Uterus (tissue), 4 donors: ENCODE data around the gene UCP2. TPM values are rescaled to one million over a fixed set of nuclear protein-coding genes. Genes with fewer than 3 reads are reported as not detected.

Experiments
- DNase-seq, 2 donors: peaks; one replicate each; pipeline ENCODE4 v3.0.0-alpha.2; 2019 to 2020
- H3K27ac ChIP-seq, 2 donors: fragments of 200-600 bp; sonication (generic); 1 replicate in 1 of 2; 2 replicates in 1 of 2; pipeline ENCODE4 v1.5.1; 2016 to 2018
- H3K27me3 ChIP-seq, 2 donors: fragments of 200-600 bp; sonication (generic); one replicate each; pipeline ENCODE4 v1.5.1; 2018 to 2019; ENCODE audit warnings: control low read depth in 1 of 2
- H3K36me3 ChIP-seq, 2 donors: fragments of 200-600 bp; sonication (generic); one replicate each; pipeline ENCODE4 v1.5.1; 2019; ENCODE audit warnings: control low read depth in 1 of 2
- H3K4me1 ChIP-seq, 2 donors: fragments of 200-600 bp; sonication (generic); one replicate each; pipeline ENCODE4 v1.5.1; 2018 to 2019; ENCODE audit warnings: control low read depth in 1 of 2
- H3K4me3 ChIP-seq, 2 donors: fragments of 200-600 bp; sonication (generic); 1 replicate in 1 of 2; 2 replicates in 1 of 2; pipeline ENCODE4 v1.5.1; 2018 to 2019; ENCODE audit warnings: mild to moderate bottlenecking in 1 of 2
- H3K9me3 ChIP-seq, 2 donors: fragments of 200-600 bp; sonication (generic); one replicate each; pipeline ENCODE4 v1.5.1; 2019; ENCODE audit warnings: control low read depth in 1 of 2
- POLR2A ChIP-seq, 2 donors: fragments of 450-650 bp; IDR thresholded peaks; one replicate each; pipeline ENCODE4 v1.6.1; 2016; ENCODE audit warnings: antibody characterized with exemption in 2 of 2, mild to moderate bottlenecking in 1 of 2, moderate library complexity in 1 of 2
- intact Hi-C: fragments of 100-400 bp; cut with DNase I; formaldehyde crosslinking; loops from one replicate; pipeline ENCODE4 v1.15.1; 2023; ENCODE audit warnings: low total_unique reads
- total RNA-seq, 4 donors: library from RNA; depleted of rRNA in 3 of 4; stranded (reverse); fragments of >200 nt in 3 of 4; gene quantifications; one replicate each; pipeline versions ENCODE4 v1.1.0 to v1.2.4, GENCODE V29; 2014 to 2023
- TF ChIP-seq, protein P1 (sequence below), 4 experiments: fragments of 200-600 bp in 2 of 4; fragments of 450-650 bp in 2 of 4; sonication (generic) in 2 of 4; IDR thresholded peaks; one replicate each; pipeline ENCODE4 v1.5.1; 2016 to 2019; ENCODE audit warnings: antibody characterized with exemption in 4 of 4, mild to moderate bottlenecking in 2 of 4, moderate library complexity in 1 of 4
- donor health status: DM: yes; HTN: yes; CAD: no.

The UCP2 gene
- total RNA-seq, 4 donors from 2014 or later: 10.8 to 64.7 (median 33.7) TPM; not detected in 1

DNA sequence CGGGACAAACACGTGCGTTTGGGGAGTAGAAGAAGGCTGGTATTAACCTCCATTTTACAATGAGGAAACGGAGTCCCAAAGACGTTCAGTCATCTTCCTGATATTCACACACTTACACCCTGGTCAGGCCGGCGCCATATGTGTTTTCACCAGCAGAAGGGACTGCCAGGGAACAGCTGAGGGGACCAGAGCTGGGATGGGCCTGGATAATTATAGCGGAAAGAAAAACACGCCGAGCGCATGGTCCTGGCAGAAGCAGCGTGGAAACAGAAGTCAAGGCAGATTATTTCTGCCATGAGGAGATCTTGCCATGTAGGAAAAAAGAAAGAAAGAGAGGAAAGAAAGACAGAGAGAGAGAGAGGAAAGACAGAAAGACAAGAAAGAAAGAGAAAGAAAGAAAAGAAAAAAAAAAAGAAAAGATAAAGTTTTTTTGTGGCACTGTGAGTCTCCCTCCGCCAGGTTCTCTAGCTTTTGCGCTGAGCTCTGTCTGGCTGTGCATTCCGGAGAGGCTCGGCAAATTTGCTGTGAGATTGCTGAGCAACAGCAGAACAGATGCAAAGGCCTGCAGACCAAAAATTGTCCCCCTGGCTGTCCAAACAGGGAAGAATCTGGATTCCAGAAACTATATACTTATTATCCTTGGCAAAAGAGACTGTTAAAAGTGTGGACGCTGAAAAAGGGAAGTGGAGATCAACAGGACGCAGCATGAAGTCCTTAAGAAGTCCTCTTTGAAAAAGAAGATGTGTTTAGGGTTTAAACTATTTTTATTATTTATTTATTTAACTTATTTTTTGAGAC, 1.3 kb upstream of the UCP2 start:
- intact Hi-C loops: no loop called here
- H3K4me1 ChIP-seq: peaks cover 0 to 6% of the 10 kb centered on the region in 2 donors
- TF ChIP-seq POLR2A (IDR thresholded peaks at IDR 0.05): no peak
- TF ChIP-seq, protein P1, sequence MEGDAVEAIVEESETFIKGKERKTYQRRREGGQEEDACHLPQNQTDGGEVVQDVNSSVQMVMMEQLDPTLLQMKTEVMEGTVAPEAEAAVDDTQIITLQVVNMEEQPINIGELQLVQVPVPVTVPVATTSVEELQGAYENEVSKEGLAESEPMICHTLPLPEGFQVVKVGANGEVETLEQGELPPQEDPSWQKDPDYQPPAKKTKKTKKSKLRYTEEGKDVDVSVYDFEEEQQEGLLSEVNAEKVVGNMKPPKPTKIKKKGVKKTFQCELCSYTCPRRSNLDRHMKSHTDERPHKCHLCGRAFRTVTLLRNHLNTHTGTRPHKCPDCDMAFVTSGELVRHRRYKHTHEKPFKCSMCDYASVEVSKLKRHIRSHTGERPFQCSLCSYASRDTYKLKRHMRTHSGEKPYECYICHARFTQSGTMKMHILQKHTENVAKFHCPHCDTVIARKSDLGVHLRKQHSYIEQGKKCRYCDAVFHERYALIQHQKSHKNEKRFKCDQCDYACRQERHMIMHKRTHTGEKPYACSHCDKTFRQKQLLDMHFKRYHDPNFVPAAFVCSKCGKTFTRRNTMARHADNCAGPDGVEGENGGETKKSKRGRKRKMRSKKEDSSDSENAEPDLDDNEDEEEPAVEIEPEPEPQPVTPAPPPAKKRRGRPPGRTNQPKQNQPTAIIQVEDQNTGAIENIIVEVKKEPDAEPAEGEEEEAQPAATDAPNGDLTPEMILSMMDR (IDR thresholded peaks at IDR 0.05): no peak
- H3K27me3 ChIP-seq: no peaks in the 10 kb centered on the region
- H3K9me3 ChIP-seq: no peaks in the 10 kb centered on the region
- no peak for DNase-seq
- H3K4me3 ChIP-seq: peak overlapping the region; percentile 47 to 59
- no peaks in the 10 kb centered on the region for H3K36me3 ChIP-seq
- H3K27ac ChIP-seq: peak overlapping the region; percentile 63 to 86

DNA sequence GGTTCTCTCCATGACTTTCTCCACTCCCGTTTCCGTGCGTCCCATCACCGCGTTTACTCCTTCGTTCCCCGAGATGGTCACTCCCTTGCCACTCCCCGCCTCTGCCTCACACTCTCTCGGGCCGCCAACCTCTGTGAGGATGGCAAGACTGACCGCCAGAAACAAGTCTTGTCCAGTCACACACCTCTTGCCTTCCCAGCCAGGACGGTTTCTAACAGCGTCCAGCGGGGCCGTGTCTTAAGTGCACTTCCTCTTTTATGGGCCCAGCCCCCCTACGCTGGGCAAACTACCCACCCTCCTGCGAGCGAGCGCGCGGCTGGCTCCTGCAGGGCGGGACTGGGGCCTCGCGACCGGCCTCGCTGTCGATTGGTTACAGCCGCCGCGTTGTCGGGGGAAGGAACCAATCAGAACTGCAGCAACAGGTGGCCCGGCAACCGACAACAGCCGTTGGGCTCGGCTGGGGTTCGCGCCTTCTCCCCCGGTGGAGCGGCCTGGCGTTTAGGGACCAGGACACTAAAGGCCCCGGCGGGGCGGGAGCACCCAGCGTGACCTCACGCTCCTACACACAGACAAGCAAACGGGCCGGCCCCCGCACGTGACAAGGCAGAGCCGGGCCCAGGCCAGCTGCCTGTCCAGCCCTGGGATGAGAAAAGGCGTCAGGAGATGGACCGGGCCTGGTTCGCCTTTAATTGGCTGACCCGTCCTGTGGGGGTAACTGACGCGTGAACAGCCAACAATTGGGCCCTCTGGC, 522 bp upstream of the UCP2 start:
- intact Hi-C loops: no loop called here
- Histone ChIP-seq H3K36me3 (no peaks in the 10 kb centered on the region), H3K27ac (peak overlapping the region; percentile 63 to 86), H3K27me3 (no peaks in the 10 kb centered on the region), H3K9me3 (no peaks in the 10 kb centered on the region), H3K4me3 (peak overlapping the region; percentile 47 to 59), H3K4me1 (peaks cover 0 to 6% of the 10 kb centered on the region in 2 donors)
- peak in 1 of 2 donors; percentile 49 for TF ChIP-seq POLR2A (IDR thresholded peaks at IDR 0.05)
- TF ChIP-seq, protein P1 (IDR thresholded peaks at IDR 0.05): no peak
- DNase-seq: peak; percentile 80 to 82

DNA sequence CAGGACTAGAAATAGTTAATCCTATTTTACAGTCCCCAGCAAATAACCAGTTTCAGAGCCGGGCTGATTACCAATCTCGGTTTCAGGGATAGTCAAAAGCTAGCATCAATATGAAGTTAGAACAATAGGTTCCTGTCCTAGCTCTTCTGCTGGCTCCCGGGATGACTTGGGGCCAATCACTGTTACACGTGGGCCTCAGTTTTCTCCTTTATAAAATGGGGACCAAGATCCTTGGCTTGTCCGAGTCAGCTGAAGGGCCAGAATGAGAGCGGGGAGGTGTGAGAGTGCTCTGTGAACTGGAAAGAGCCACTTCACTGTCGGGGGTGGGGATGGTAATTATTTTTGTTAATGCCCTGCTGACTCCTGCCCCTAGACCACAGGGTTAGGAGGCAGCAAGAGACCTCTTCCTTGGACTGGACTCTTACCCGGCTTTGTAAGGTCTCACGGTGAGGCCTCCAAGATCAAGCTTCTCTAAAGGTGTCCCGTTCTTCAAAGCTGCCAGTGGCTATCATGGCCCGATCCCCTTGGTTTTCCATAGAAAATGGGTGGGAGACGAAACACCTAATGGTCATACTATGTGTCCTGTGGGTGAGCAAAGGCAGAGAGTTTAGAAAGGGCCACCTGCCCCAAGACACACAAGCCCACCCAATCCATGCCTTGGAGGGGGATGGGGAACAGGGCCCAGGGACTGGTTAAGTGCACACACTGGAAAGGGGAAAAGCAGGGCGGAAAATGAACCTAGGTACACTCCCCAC, 1.4 kb downstream of the UCP2 start:
- Histone ChIP-seq H3K4me1 (peaks cover 0 to 6% of the 10 kb centered on the region in 2 donors), H3K36me3 (no peaks in the 10 kb centered on the region), H3K27me3 (no peaks in the 10 kb centered on the region), H3K4me3 (no peak overlapping the region), H3K9me3 (no peaks in the 10 kb centered on the region), H3K27ac (no peak overlapping the region)
- DNase-seq: no peak
- no peak for TF ChIP-seq POLR2A (IDR thresholded peaks at IDR 0.05)
- TF ChIP-seq, protein P1 (IDR thresholded peaks at IDR 0.05): no peak
- intact Hi-C loops: no loop called here

DNA sequence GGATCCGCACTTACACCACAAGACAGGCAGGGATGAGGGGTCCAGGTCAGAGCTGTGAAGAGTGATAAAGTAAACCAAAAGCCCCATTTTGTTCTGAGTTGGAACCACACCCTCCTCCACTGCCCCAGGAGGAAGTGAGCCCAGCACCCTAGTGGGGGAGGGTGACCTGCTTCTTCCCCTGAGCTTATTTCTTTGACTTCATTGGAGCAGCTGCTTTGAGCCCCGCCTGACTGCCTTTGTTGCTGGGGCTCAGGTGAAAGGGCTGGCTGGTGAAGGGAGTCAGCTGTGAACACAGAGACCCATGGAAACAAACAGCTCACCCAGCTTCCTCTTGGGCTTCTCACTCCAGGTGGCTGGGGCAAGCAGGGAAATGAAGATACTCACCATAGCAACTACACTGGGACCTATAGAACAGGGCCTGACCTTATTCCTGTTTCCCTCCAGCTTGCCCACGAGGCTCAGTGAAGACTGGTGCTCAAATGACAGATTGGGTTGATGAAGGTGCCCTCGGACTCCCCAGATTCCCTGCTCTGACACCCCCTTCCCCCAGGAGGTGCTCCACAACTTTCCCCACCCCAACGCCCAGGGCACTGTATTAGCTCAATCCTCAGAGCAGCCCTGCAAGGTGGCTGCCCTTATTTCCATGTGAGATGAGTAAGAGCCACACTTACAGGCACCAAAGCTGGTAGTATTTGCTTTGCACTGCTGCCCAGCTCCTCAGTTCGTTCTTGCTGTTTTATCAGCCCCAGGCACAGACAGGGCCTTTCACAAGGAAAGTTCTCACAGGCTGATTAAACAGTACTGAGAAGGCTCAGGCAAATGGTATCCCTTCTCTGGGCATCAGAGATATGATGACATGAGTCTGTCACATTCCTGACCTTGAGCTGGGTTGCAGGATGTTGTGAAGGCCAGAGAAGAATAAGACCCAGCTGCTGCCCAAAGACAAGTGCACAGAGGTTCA, 2.4 kb downstream of the UCP2 start:
- intact Hi-C loops: no loop called here
- Histone ChIP-seq H3K27me3 (no peaks in the 10 kb centered on the region), H3K4me1 (peaks cover 0 to 6% of the 10 kb centered on the region in 2 donors), H3K36me3 (no peaks in the 10 kb centered on the region), H3K4me3 (no peak overlapping the region), H3K9me3 (no peaks in the 10 kb centered on the region), H3K27ac (no peak overlapping the region)
- TF ChIP-seq POLR2A (IDR thresholded peaks at IDR 0.05): no peak
- TF ChIP-seq, protein P1 (IDR thresholded peaks at IDR 0.05): no peak
- no peak for DNase-seq
